HG03442 (cell line): ENCODE results near the gene KRTAP12-3.

Experiments
- ATAC-seq: cut with Tn5 transposase; IDR thresholded peaks from one replicate; pipeline ENCODE4 v1.9.1; 2021; ENCODE audit warnings: mild to moderate bottlenecking, moderate library complexity; ENCODE audit not compliant: unreplicated experiment

Gene KRTAP12-3

GRCh38 chr21:44701541-44701940 lies 43.8 kb downstream of the KRTAP12-3 start:
- no peak for ATAC-seq

- ATAC-seq = no peak
Observed at GRCh38 chr21:44702111-44702972, 44.6 kb downstream of the KRTAP12-3 start.

- ATAC-seq = no peak
Observed at GRCh38 chr21:44702973-44703730, 45.4 kb downstream of the KRTAP12-3 start.

- ATAC-seq = no peak
Observed at GRCh38 chr21:44703731-44704635, 46.3 kb downstream of the KRTAP12-3 start.

- no peak for ATAC-seq
Observed at GRCh38 chr21:44704636-44705001, 46.9 kb downstream of the KRTAP12-3 start.

- ATAC-seq = no peak
Observed at GRCh38 chr21:44706026-44706705, 48.4 kb downstream of the KRTAP12-3 start.

- no peak for ATAC-seq
Observed at GRCh38 chr21:44706706-44707581, 49.2 kb downstream of the KRTAP12-3 start.
